ENCODE data around the gene COL28A1. TPM values are rescaled to one million over a fixed set of nuclear protein-coding genes. Genes with fewer than 3 reads are reported as not detected.

The COL28A1 gene
- total RNA-seq, 1 donor: under 0.01 TPM

- no peak overlapping the region for H3K4me3 ChIP-seq (ENCODE audit: low read depth, low read length)
- DNase-seq (ENCODE audit: low read depth): no peak
- TF ChIP-seq CTCF (IDR thresholded peaks at IDR 0.05; ENCODE audit: insufficient read depth, low read depth, low read length): no peak
Observed at GRCh38 chr7:7521259-7521658, 14.4 kb downstream of the COL28A1 start.

GRCh38 chr7:7519528-7519927 is 16.1 kb downstream of the COL28A1 start:
- no peak overlapping the region for H3K4me3 ChIP-seq (ENCODE audit: low read depth, low read length)
- no peak for DNase-seq (ENCODE audit: low read depth)
- TF ChIP-seq CTCF (IDR thresholded peaks at IDR 0.05; ENCODE audit: insufficient read depth, low read depth, low read length): no peak

- no peak for TF ChIP-seq CTCF (IDR thresholded peaks at IDR 0.05; ENCODE audit: insufficient read depth, low read depth, low read length)
- H3K4me3 ChIP-seq (ENCODE audit: low read depth, low read length): no peak overlapping the region
- DNase-seq (ENCODE audit: low read depth): no peak
Observed at GRCh38 chr7:7519056-7519455, 16.6 kb downstream of the COL28A1 start.

GRCh38 chr7:7517754-7518153 is 17.9 kb downstream of the COL28A1 start:
- DNase-seq (ENCODE audit: low read depth): peak; percentile 13
- H3K4me3 ChIP-seq (ENCODE audit: low read depth, low read length): no peak overlapping the region
- no peak for TF ChIP-seq CTCF (IDR thresholded peaks at IDR 0.05; ENCODE audit: insufficient read depth, low read depth, low read length)

- no peak overlapping the region for H3K4me3 ChIP-seq (ENCODE audit: low read depth, low read length)
- TF ChIP-seq CTCF (IDR thresholded peaks at IDR 0.05; ENCODE audit: insufficient read depth, low read depth, low read length): no peak
- DNase-seq (ENCODE audit: low read depth): no peak
Observed at GRCh38 chr7:7516662-7517061, 19.0 kb downstream of the COL28A1 start.

- TF ChIP-seq CTCF (IDR thresholded peaks at IDR 0.05; ENCODE audit: insufficient read depth, low read depth, low read length): no peak
- DNase-seq (ENCODE audit: low read depth): no peak
Observed at GRCh38 chr7:7516156-7516555, 19.5 kb downstream of the COL28A1 start.

GRCh38 chr7:7512861-7513597 is 22.6 kb downstream of the COL28A1 start:
- H3K4me3 ChIP-seq (ENCODE audit: low read depth, low read length): no peak overlapping the region
- TF ChIP-seq CTCF (IDR thresholded peaks at IDR 0.05; ENCODE audit: insufficient read depth, low read depth, low read length): no peak
- DNase-seq (ENCODE audit: low read depth): no peak

More at GRCh38 chr7:7516156-7516555, 19.5 kb downstream of the COL28A1 start:
- H3K4me3 ChIP-seq (ENCODE audit: low read depth, low read length): no peak overlapping the region

Data from fibroblast of villous mesenchyme (primary cell).